ENCODE results near the gene BRD3. TPM values are rescaled to one million over a fixed set of nuclear protein-coding genes. Genes with fewer than 3 reads are reported as not detected.

The BRD3 gene
- total and polyA plus RNA-seq, 9 donors = 16.8 to 77.9 (median 62.6) TPM

GRCh38 chr9:134040176-134040565 lies 27.7 kb downstream of the BRD3 start:
- WGBS (ENCODE audit: insufficient coverage) = 87% methylated on average over 9 of the region's 17 CpGs
- H3K27me3 ChIP-seq (ENCODE audit: control insufficient read depth, insufficient read depth, low read length) = no peaks in the 10 kb centered on the region
- no peak for DNase-seq
- H3K27ac ChIP-seq (ENCODE audit: low read length) = peak overlapping the region; percentile 47
- peaks cover 79% of the 10 kb centered on the region for H3K36me3 ChIP-seq (ENCODE audit: control insufficient read depth, insufficient read depth, low read length)
- no peak overlapping the region for H3K4me3 ChIP-seq (ENCODE audit: low read length)
- H3K9me3 ChIP-seq (replicated peaks; ENCODE audit: control insufficient read depth, low read depth, low read length) = peaks cover 3% of the 10 kb centered on the region
- peaks cover 32% of the 10 kb centered on the region for H3K4me1 ChIP-seq (ENCODE audit: control insufficient read depth, insufficient read depth, low read length)

- no peak for DNase-seq
- 93% methylated on average over 19 of the region's 20 CpGs for WGBS (ENCODE audit: insufficient coverage)
- H3K4me3 ChIP-seq (ENCODE audit: low read length) = no peak overlapping the region
- H3K9me3 ChIP-seq (replicated peaks; ENCODE audit: control insufficient read depth, low read depth, low read length) = peaks cover 3% of the 10 kb centered on the region
- H3K36me3 ChIP-seq (ENCODE audit: control insufficient read depth, insufficient read depth, low read length) = peaks cover 79% of the 10 kb centered on the region
- peak overlapping the region; percentile 63 for H3K27ac ChIP-seq (ENCODE audit: low read length)
- H3K27me3 ChIP-seq (ENCODE audit: control insufficient read depth, insufficient read depth, low read length) = no peaks in the 10 kb centered on the region
- peaks cover 32% of the 10 kb centered on the region for H3K4me1 ChIP-seq (ENCODE audit: control insufficient read depth, insufficient read depth, low read length)
Measured at GRCh38 chr9:134039386-134040175, 28.2 kb downstream of the BRD3 start.

GRCh38 chr9:134037641-134038040 lies 30.2 kb downstream of the BRD3 start:
- Histone ChIP-seq H3K36me3 (ENCODE audit: control insufficient read depth, insufficient read depth, low read length) (peaks cover 80% of the 10 kb centered on the region), H3K27ac (ENCODE audit: low read length) (no peak overlapping the region), H3K4me1 (ENCODE audit: control insufficient read depth, insufficient read depth, low read length) (peaks cover 32% of the 10 kb centered on the region), H3K4me3 (ENCODE audit: low read length) (no peak overlapping the region), H3K27me3 (ENCODE audit: control insufficient read depth, insufficient read depth, low read length) (no peaks in the 10 kb centered on the region), H3K9me3 (replicated peaks; ENCODE audit: control insufficient read depth, low read depth, low read length) (peaks cover 3% of the 10 kb centered on the region)
- no CpG with 5 or more reads among the region's 2 CpGs for WGBS (ENCODE audit: insufficient coverage)
- DNase-seq = no peak

GRCh38 chr9:134036130-134036529 lies 31.7 kb downstream of the BRD3 start:
- 96% methylated on average over 11 of the region's 16 CpGs for WGBS (ENCODE audit: insufficient coverage)
- no peak overlapping the region for H3K4me3 ChIP-seq (ENCODE audit: low read length)
- peaks cover 21% of the 10 kb centered on the region for H3K4me1 ChIP-seq (ENCODE audit: control insufficient read depth, insufficient read depth, low read length)
- DNase-seq = no peak
- no peak overlapping the region for H3K27ac ChIP-seq (ENCODE audit: low read length)
- H3K27me3 ChIP-seq (ENCODE audit: control insufficient read depth, insufficient read depth, low read length) = no peaks in the 10 kb centered on the region
- H3K9me3 ChIP-seq (replicated peaks; ENCODE audit: control insufficient read depth, low read depth, low read length) = peaks cover 3% of the 10 kb centered on the region
- peaks cover 78% of the 10 kb centered on the region for H3K36me3 ChIP-seq (ENCODE audit: control insufficient read depth, insufficient read depth, low read length)

GRCh38 chr9:134035041-134036039 lies 32.5 kb downstream of the BRD3 start:
- DNase-seq = no peak
- Histone ChIP-seq H3K36me3 (ENCODE audit: control insufficient read depth, insufficient read depth, low read length) (peaks cover 81% of the 10 kb centered on the region), H3K4me3 (ENCODE audit: low read length) (no peak overlapping the region), H3K27me3 (ENCODE audit: control insufficient read depth, insufficient read depth, low read length) (no peaks in the 10 kb centered on the region), H3K4me1 (ENCODE audit: control insufficient read depth, insufficient read depth, low read length) (peaks cover 13% of the 10 kb centered on the region), H3K9me3 (replicated peaks; ENCODE audit: control insufficient read depth, low read depth, low read length) (peaks cover 3% of the 10 kb centered on the region), H3K27ac (ENCODE audit: low read length) (no peak overlapping the region)
- 93% methylated on average over 25 of the region's 28 CpGs for WGBS (ENCODE audit: insufficient coverage)

GRCh38 chr9:134034215-134035040 lies 33.4 kb downstream of the BRD3 start:
- H3K9me3 ChIP-seq (replicated peaks; ENCODE audit: control insufficient read depth, low read depth, low read length) = peaks cover 3% of the 10 kb centered on the region
- H3K36me3 ChIP-seq (ENCODE audit: control insufficient read depth, insufficient read depth, low read length) = peaks cover 80% of the 10 kb centered on the region
- no peak for DNase-seq
- H3K4me1 ChIP-seq (ENCODE audit: control insufficient read depth, insufficient read depth, low read length) = peaks cover 4% of the 10 kb centered on the region
- no peak overlapping the region for H3K27ac ChIP-seq (ENCODE audit: low read length)
- H3K27me3 ChIP-seq (ENCODE audit: control insufficient read depth, insufficient read depth, low read length) = no peaks in the 10 kb centered on the region
- no peak overlapping the region for H3K4me3 ChIP-seq (ENCODE audit: low read length)
- 91% methylated on average over 18 of the region's 19 CpGs for WGBS (ENCODE audit: insufficient coverage)

- no peaks in the 10 kb centered on the region for H3K4me1 ChIP-seq (ENCODE audit: control insufficient read depth, insufficient read depth, low read length)
- no peak overlapping the region for H3K4me3 ChIP-seq (ENCODE audit: low read length)
- peaks cover 80% of the 10 kb centered on the region for H3K36me3 ChIP-seq (ENCODE audit: control insufficient read depth, insufficient read depth, low read length)
- no peak overlapping the region for H3K27ac ChIP-seq (ENCODE audit: low read length)
- no peaks in the 10 kb centered on the region for H3K27me3 ChIP-seq (ENCODE audit: control insufficient read depth, insufficient read depth, low read length)
- no peaks in the 10 kb centered on the region for H3K9me3 ChIP-seq (replicated peaks; ENCODE audit: control insufficient read depth, low read depth, low read length)
- 92% methylated on average over 14 of the region's 26 CpGs for WGBS (ENCODE audit: insufficient coverage)
- DNase-seq = no peak
Measured at GRCh38 chr9:134033516-134034214, 34.2 kb downstream of the BRD3 start.

GRCh38 chr9:134032456-134033222 lies 35.2 kb downstream of the BRD3 start:
- no peak overlapping the region for H3K4me3 ChIP-seq (ENCODE audit: low read length)
- no peak overlapping the region for H3K27ac ChIP-seq (ENCODE audit: low read length)
- WGBS (ENCODE audit: insufficient coverage) = 94% methylated on average over 20 of the region's 40 CpGs
- H3K27me3 ChIP-seq (ENCODE audit: control insufficient read depth, insufficient read depth, low read length) = no peaks in the 10 kb centered on the region
- peaks cover 82% of the 10 kb centered on the region for H3K36me3 ChIP-seq (ENCODE audit: control insufficient read depth, insufficient read depth, low read length)
- H3K9me3 ChIP-seq (replicated peaks; ENCODE audit: control insufficient read depth, low read depth, low read length) = no peaks in the 10 kb centered on the region
- no peak for DNase-seq
- H3K4me1 ChIP-seq (ENCODE audit: control insufficient read depth, insufficient read depth, low read length) = no peaks in the 10 kb centered on the region

- Histone ChIP-seq H3K27me3 (ENCODE audit: control insufficient read depth, insufficient read depth, low read length) (no peaks in the 10 kb centered on the region), H3K27ac (ENCODE audit: low read length) (no peak overlapping the region), H3K36me3 (ENCODE audit: control insufficient read depth, insufficient read depth, low read length) (peaks cover 87% of the 10 kb centered on the region), H3K4me3 (ENCODE audit: low read length) (no peak overlapping the region), H3K9me3 (replicated peaks; ENCODE audit: control insufficient read depth, low read depth, low read length) (no peaks in the 10 kb centered on the region), H3K4me1 (ENCODE audit: control insufficient read depth, insufficient read depth, low read length) (no peaks in the 10 kb centered on the region)
- no peak for DNase-seq
- 87% methylated on average over 7 of the region's 14 CpGs for WGBS (ENCODE audit: insufficient coverage)
Measured at GRCh38 chr9:134031783-134032182, 36.0 kb downstream of the BRD3 start.
